GM12878 (cell line): Measurements from ENCODE around the gene HYI. TPM values are rescaled to one million over a fixed set of nuclear protein-coding genes. Genes with fewer than 3 reads are reported as not detected.

Source experiments
- ATAC-seq: fragments of 200-7000 bp; cut with Tn5 transposase; 3 replicates; pipeline ENCODE4 v1.9.1; 2020; ENCODE audit warnings: mild to moderate bottlenecking, moderate library complexity
- BruUV-seq: library from RNA; stranded (reverse); fragments of 400-500 nt; replicated peaks from 2 replicates; lab custom pipeline; 2021; lab: Mats Ljungman, UMichigan
- CTCF ChIA-PET: fragments of 300-600 bp; sonication (Branson Sonifier 250); formaldehyde crosslinking; extraction: SDS; loops from one replicate; lab custom pipeline; 2021; ENCODE audit warnings: inconsistent platforms; lab: Yijun Ruan, JAX
- POLR2A ChIA-PET: fragments of 350-600 bp; formaldehyde crosslinking; extraction: SDS; loops from one replicate; lab custom pipeline; 2021; ENCODE audit warnings: inconsistent platforms; lab: Charles Lee
- RAD21 ChIA-PET: fragments of 300-600 bp; sonication (Branson Sonifier 250); formaldehyde crosslinking; loops from one replicate; lab custom pipeline; 2023; ENCODE audit warnings: antibody characterized with exemption; ENCODE audit not compliant: unreplicated experiment; lab: Charles Lee
- SMC1A ChIA-PET: fragments of 300-600 bp; sonication (Branson Sonifier 250); formaldehyde crosslinking; loops from one replicate; lab custom pipeline; 2023; ENCODE audit not compliant: unreplicated experiment, uncharacterized antibody; lab: Charles Lee
- DNase-seq: peaks from one replicate; pipeline ENCODE4 v3.0.0-alpha.2; 2011; ENCODE audit warnings: low read depth, low spot score
- FAIRE-seq: peaks from 3 replicates; lab custom pipeline; 2011; peaks lifted over from hg19 to GRCh38; lab: Jason Lieb, UNC
- H2AFZ ChIP-seq: 2 replicates; pipeline ENCODE4 v1.6.0; 2011; ENCODE audit warnings: low read depth, low read length, control low read depth; ENCODE audit not compliant: control insufficient read depth
- H3K27ac ChIP-seq: 2 replicates; pipeline ENCODE4 v1.5.1; 2011; ENCODE audit warnings: control low read depth; ENCODE audit not compliant: control insufficient read depth, insufficient read depth
- H3K27me3 ChIP-seq, 2 experiments: replicated peaks in 1 of 2; 2 replicates each; pipeline versions ENCODE4 v1.6.0 to v1.6.1; 2011; ENCODE audit warnings: low read length in 1 of 2; ENCODE audit not compliant: control insufficient read depth in 2 of 2, insufficient read depth in 2 of 2
- H3K36me3 ChIP-seq, 2 experiments: 2 replicates each; pipeline ENCODE4 v1.5.1; 2011; ENCODE audit warnings: low read length in 1 of 2; ENCODE audit not compliant: control insufficient read depth in 2 of 2, insufficient read depth in 2 of 2
- H3K4me1 ChIP-seq: 2 replicates; pipeline ENCODE4 v1.6.1; 2011; ENCODE audit warnings: mild to moderate bottlenecking, low read length, moderate library complexity, mixed read lengths; ENCODE audit not compliant: control insufficient read depth, insufficient read depth
- H3K4me2 ChIP-seq: 2 replicates; pipeline ENCODE4 v1.6.0; 2011; ENCODE audit warnings: control low read depth; ENCODE audit not compliant: control insufficient read depth, insufficient read depth
- H3K4me3 ChIP-seq: fragments of 200-600 bp; sonication (generic); 2 replicates; pipeline ENCODE4 v1.5.1; 2016
- H3K79me2 ChIP-seq: 2 replicates; pipeline ENCODE4 v1.6.0; 2011; ENCODE audit warnings: low read length; ENCODE audit not compliant: control insufficient read depth, insufficient read depth
- H3K9ac ChIP-seq: 2 replicates; pipeline ENCODE4 v1.8.0; 2011; ENCODE audit warnings: low read length, control low read depth, mixed read lengths; ENCODE audit not compliant: control insufficient read depth, insufficient read depth
- H3K9me3 ChIP-seq: replicated peaks from 3 replicates; pipeline ENCODE4 v1.5.1; 2011; ENCODE audit warnings: mild to moderate bottlenecking, low read length; ENCODE audit not compliant: control insufficient read depth, insufficient read depth
- H4K20me1 ChIP-seq: 2 replicates; pipeline ENCODE4 v1.6.0; 2011; ENCODE audit not compliant: control insufficient read depth, insufficient read depth
- BCL3 ChIP-seq: IDR thresholded peaks from 2 replicates; pipeline ENCODE4 v1.6.1; 2011; ENCODE audit warnings: borderline replicate concordance, low read depth, mild to moderate bottlenecking, moderate library complexity, low read length; ENCODE audit not compliant: insufficient read depth, poor library complexity, severe bottlenecking
- CEBPB ChIP-seq, 2 experiments: fragments of 150-350 bp in 1 of 2; IDR thresholded peaks; 2 replicates each; pipeline ENCODE4 v1.6.1; 2012 to 2014; ENCODE audit warnings: low read depth in 2 of 2, low read length in 2 of 2, borderline replicate concordance in 1 of 2, inconsistent platforms in 1 of 2
- CHD1 ChIP-seq: IDR thresholded peaks from 2 replicates; pipeline ENCODE4 v1.6.1; 2012; ENCODE audit warnings: low read depth, low read length, improper control_type of control experiment
- ELK1 ChIP-seq: IDR thresholded peaks from 2 replicates; pipeline ENCODE4 v1.6.1; 2012; ENCODE audit warnings: low read depth, low read length, improper control_type of control experiment
- EP300 ChIP-seq, 2 experiments: fragments of 150-350 bp in 1 of 2; IDR thresholded peaks; 2 replicates each; pipeline ENCODE4 v1.6.1; 2011 to 2012; ENCODE audit warnings: low read depth in 2 of 2, low read length in 2 of 2, borderline replicate concordance in 1 of 2, improper control_type of control experiment in 1 of 2, inconsistent platforms in 1 of 2; ENCODE audit not compliant: control insufficient read depth in 1 of 2
- ETV6 ChIP-seq, 2 experiments: fragments of 450-650 bp in 1 of 2; IDR thresholded peaks in 1 of 2; conservative IDR thresholded peaks in 1 of 2; 2 replicates each; pipeline ENCODE4 v1.6.1; 2014; ENCODE audit warnings: antibody characterized with exemption in 1 of 2, borderline replicate concordance in 1 of 2, low read depth in 1 of 2, mild to moderate bottlenecking in 1 of 2, moderate library complexity in 1 of 2
- HSF1 ChIP-seq: fragments of 150-350 bp; IDR thresholded peaks from 2 replicates; pipeline ENCODE4 v1.6.1; 2014; ENCODE audit warnings: mild to moderate bottlenecking, low read depth, low read length
- NFYB ChIP-seq: IDR thresholded peaks from 2 replicates; pipeline ENCODE4 v1.6.1; 2011; ENCODE audit warnings: low read depth, mild to moderate bottlenecking, low read length, improper control_type of control experiment, moderate library complexity; ENCODE audit not compliant: insufficient read depth
- RUNX3 ChIP-seq: IDR thresholded peaks from 2 replicates; pipeline ENCODE4 v1.6.1; 2012; ENCODE audit warnings: low read length, inconsistent platforms
- SUZ12 ChIP-seq: fragments of 200-600 bp; sonication (generic); IDR thresholded peaks from one replicate; pipeline ENCODE4 v1.6.1; 2018; ENCODE audit warnings: antibody characterized with exemption, mild to moderate bottlenecking; ENCODE audit not compliant: unreplicated experiment
- WGBS: methylation state at CpG from one replicate; pipeline ENCODE4 v1.1.6; 2016; ENCODE audit warnings: low lambda C conversion rate; ENCODE audit not compliant: insufficient replicate concordance, insufficient coverage; ENCODE audit errors: missing lambda C conversion rate; 5-methylcytosine and 5-hydroxymethylcytosine counted together
- in situ Hi-C: fragments of 300-500 bp; cut with MboI; formaldehyde crosslinking; loops from 9 replicates; pipeline ENCODE4 v1.14.3; 2018; ENCODE audit warnings: mixed read lengths
- intact Hi-C: fragments of 100-400 bp; cut with micrococcal nuclease; formaldehyde crosslinking; loops from one replicate; pipeline ENCODE4 v1.14.2; 2022; ENCODE audit not compliant: unreplicated experiment
- polyA plus RNA-seq, 11 experiments: library from polyadenylated mRNA; depleted of rRNA in 4 of 11; unstranded in 6 of 11; stranded (reverse) in 5 of 11; fragments of >200 nt; fragmentation: Nextera tagmentation in 4 of 11; fragmentation: Illumina TruSeq in 1 of 11; extraction: Ambion mirVana in 4 of 11; extraction: Trizol in 1 of 11; gene quantifications; 1 replicate in 1 of 11; 2 replicates in 10 of 11; pipeline versions ENCODE4 v1.2.1 to v1.2.3, GENCODE V29; 2011 to 2016; ENCODE audit warnings: inconsistent platforms in 2 of 11, missing spikeins in 2 of 11, low read depth in 1 of 11
- total RNA-seq, 4 experiments: library from RNA; depleted of rRNA in 3 of 4; stranded (reverse); fragments of >200 nt in 3 of 4; fragmentation: Illumina TruSeq in 1 of 4; extraction: Trizol in 1 of 4; gene quantifications; 2 replicates each; pipeline versions ENCODE4 v1.2.1 to v1.2.3, GENCODE V29; 2013 to 2021

HYI gene
- total and polyA plus RNA-seq, 10 of the 15 experiments (the other 5 are each of a cell fraction or from before 2014, with no cell fraction given) = 0.27 to 5.5 (median 2.0) TPM

GRCh38 chr1:43421396-43421795 lies 32.3 kb downstream of the HYI start:
- Histone ChIP-seq H3K4me1 (peaks cover 9% of the 10 kb centered on the region), H3K79me2 (no peaks in the 10 kb centered on the region), H3K36me3 (peaks cover 23 to 37% of the 10 kb centered on the region in 2 experiments), H3K27ac (no peak overlapping the region), H3K4me3 (no peak overlapping the region), H3K4me2 (no peak overlapping the region), H3K27me3 (no peaks in the 10 kb centered on the region), H3K9me3 (no peaks in the 10 kb centered on the region), H2AFZ (no peak overlapping the region), H3K9ac (no peak overlapping the region), H4K20me1 (no peaks in the 10 kb centered on the region)
- ChIA-PET RAD21 (no interaction called here), CTCF (no interaction called here), POLR2A (no interaction called here), SMC1A (no interaction called here)
- ATAC-seq (no peak), FAIRE-seq (no peak), DNase-seq (no peak)
- in situ Hi-C loops (no loop called here), intact Hi-C loops (no loop called here)
- no TSS peak for BruUV-seq
- no peak for TF ChIP-seq EP300 (IDR thresholded peaks at IDR 0.05; ENCODE audit: borderline replicate concordance in 1 of 2, control insufficient read depth in 1 of 2, low read depth in 2 of 2, low read length in 2 of 2)
- no peak for TF ChIP-seq ELK1
- no peak for TF ChIP-seq ETV6 (conservative IDR thresholded peaks at IDR 0.05 in 1 of 2, IDR thresholded peaks at IDR 0.05 in 1 of 2; ENCODE audit: borderline replicate concordance in 1 of 2, low read depth in 1 of 2)
- no peak for TF ChIP-seq HSF1
- TF ChIP-seq RUNX3 = no peak
- no peak for TF ChIP-seq SUZ12
- TF ChIP-seq CHD1 = no peak
- no peak for TF ChIP-seq CEBPB (IDR thresholded peaks at IDR 0.05; ENCODE audit: borderline replicate concordance in 1 of 2, low read depth in 2 of 2, low read length in 2 of 2)
- no peak for TF ChIP-seq BCL3
- no peak for TF ChIP-seq NFYB
- 63% methylated on average over 6 of the region's 6 CpGs for WGBS
